Heart right ventricle (tissue), 16 donors: ENCODE data around the gene FASTKD3. TPM values are rescaled to one million over a fixed set of nuclear protein-coding genes. Genes with fewer than 3 reads are reported as not detected.

Source experiments
- ATAC-seq, 8 donors: fragments of 200-7000 bp; cut with Tn5 transposase; one replicate each; pipeline ENCODE4 v1.9.1; 2020; ENCODE audit warnings: mild to moderate bottlenecking in 8 of 8, moderate library complexity in 8 of 8, moderate number of reproducible peaks in 1 of 8
- DNase-seq, 2 donors: peaks; one replicate each; pipeline ENCODE4 v3.0.0-alpha.2; 2020
- H3K27ac ChIP-seq, 10 donors: fragments of 200-600 bp; sonication (generic) in 2 of 10; one replicate each; pipeline versions ENCODE4 v1.5.0 to v1.8.0; 2020 to 2022; ENCODE audit warnings: mild to moderate bottlenecking in 3 of 10
- H3K27me3 ChIP-seq, 7 donors: fragments of 200-600 bp; one replicate each; pipeline ENCODE4 v1.8.0; 2021 to 2022; ENCODE audit warnings: mild to moderate bottlenecking in 2 of 7
- H3K36me3 ChIP-seq, 9 donors: fragments of 200-600 bp; sonication (generic) in 1 of 9; one replicate each; pipeline versions ENCODE4 v1.5.0 to v1.8.0; 2020 to 2022; ENCODE audit warnings: mild to moderate bottlenecking in 2 of 9
- H3K4me1 ChIP-seq, 9 donors: fragments of 200-600 bp; sonication (generic) in 1 of 9; one replicate each; pipeline versions ENCODE4 v1.5.0 to v1.8.0; 2020 to 2022; ENCODE audit warnings: mild to moderate bottlenecking in 4 of 9
- H3K4me3 ChIP-seq, 10 donors: fragments of 200-600 bp; sonication (generic) in 2 of 10; one replicate each; pipeline versions ENCODE4 v1.5.0 to v1.8.0; 2020 to 2022; ENCODE audit warnings: mild to moderate bottlenecking in 7 of 10, moderate library complexity in 2 of 10
- H3K9me3 ChIP-seq, 11 donors: fragments of 200-600 bp in 10 of 11; sonication (generic) in 2 of 11; one replicate each; pipeline versions ENCODE4 v1.5.0 to v1.8.0; 2013 to 2022; ENCODE audit warnings: mild to moderate bottlenecking in 2 of 11, control low read depth in 1 of 11, moderate library complexity in 1 of 11
- CTCF ChIP-seq, 9 donors: fragments of 200-600 bp; sonication (generic) in 2 of 9; IDR thresholded peaks; one replicate each; pipeline versions ENCODE4 v1.5.0 to v1.8.0; 2021 to 2022; ENCODE audit warnings: antibody characterized with exemption in 9 of 9, mild to moderate bottlenecking in 5 of 9, moderate library complexity in 1 of 9
- WGBS, 2 donors: extraction: QIAGEN DNeasy Blood & Tissue Kit; methylation state at CpG; one replicate each; pipeline ENCODE4 v1.1.7; 2013; ENCODE audit warnings: inconsistent platforms in 1 of 2; 5-methylcytosine and 5-hydroxymethylcytosine counted together
- intact Hi-C, 10 donors: fragments of 100-400 bp; cut with DNase I; formaldehyde crosslinking; loops; one replicate each; pipeline versions ENCODE4 v1.11.1 to v1.14.2; 2022
- polyA plus RNA-seq, 2 donors: library from polyadenylated mRNA; stranded (reverse); fragments of 200-250 nt; gene quantifications; one replicate each; pipeline ENCODE4 v1.2.3, GENCODE V29; 2013
- total RNA-seq, 10 donors: library from RNA; stranded (reverse); fragmentation: NEBNext Ultra II Directional in 3 of 10; extraction: Animal tissue kit (Norgen Biotek cat#: 25700) in 3 of 10; gene quantifications; one replicate each; pipeline versions ENCODE4 v1.2.1 to v1.2.4, GENCODE V29; 2021 to 2023
- donor health status: Arrhythmogenic right ventricular cardiomyopathy.
- donor health status: ischemic (EF 13 %, LVEDD 7.1; RV severe dilation, severe dysfunction).
- donor health status: healthy with polysubstance abuse.
- donor health status: DM: no; HTN: yes; CAD: no.
- donor health status: DM: no; HTN: no; CAD: no.
- donor health status: ischemic (EF 25% LVEDD 6.9; RV normal size, moderate dysfunction).
- donor health status: ischemic (EF 25% LVEDD 5.7; RV mildly dilated, moderate dysfunction).
- donor health status: healthy.
- donor health status: DM: yes; HTN: yes; CAD: no.
- donor health status: Ischemic cardiomyopathy.
- donor health status: ischemic (EF 35%, LVEDD 5.7; RV mildly dilated, moderate dysfunction).
- donor health status: nonischemic (EF 11% LVEDD 7.7; RV severe dilation, severe dysfunction).
- donor health status: DM: yes; HTN: yes; CAD: no.
- donor health status: PGD.
- donor health status: ischemic (EF 29% LVEDD 5.4; RV normal size, mild dysfunction).
- donor health status: nonischemic (EF 23%, LVEDD 6.1; RV moderate dilation, normal function).

FASTKD3 gene
- total and polyA plus RNA-seq, 12 donors, result 3.1 to 24.7 (median 5.1) TPM

DNA sequence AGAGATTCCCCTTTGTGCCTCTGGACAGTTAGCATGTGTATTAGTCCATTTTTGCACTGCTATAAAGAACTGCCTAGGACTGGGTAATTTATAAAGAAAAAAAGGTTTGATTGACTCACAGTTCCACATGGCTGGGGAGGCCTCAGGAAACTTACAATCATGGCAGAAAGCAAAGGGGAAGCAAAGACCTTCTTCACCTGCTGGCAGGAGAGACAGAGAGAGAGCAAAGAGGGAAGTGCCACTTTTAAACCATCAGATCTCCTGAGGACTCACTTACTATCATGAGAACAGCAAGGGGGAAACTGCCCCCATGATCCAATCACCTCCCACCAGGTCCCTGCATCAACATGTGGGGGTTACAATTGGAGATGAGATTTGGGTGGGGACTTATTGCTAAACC lies 23.9 kb downstream of the FASTKD3 start:
- H3K27me3 ChIP-seq, result peaks cover 16 to 65% (median 42%) of the 10 kb centered on the region in 7 donors
- intact Hi-C loops, result no loop called here

GRCh38 chr5:7842531-7842930 lies 26.3 kb downstream of the FASTKD3 start:
- Histone ChIP-seq H3K27ac (no peak overlapping the region), H3K36me3 (no peaks in the 10 kb centered on the region), H3K9me3 (no peaks in the 10 kb centered on the region), H3K4me3 (no peak overlapping the region), H3K4me1 (no peaks in the 10 kb centered on the region), H3K27me3 (peaks cover 0 to 52% (median 23%) of the 10 kb centered on the region in 7 donors)
- TF ChIP-seq CTCF (IDR thresholded peaks at IDR 0.05), result no peak
- 69 to 70% methylated on average over 2 of the region's 2 CpGs for WGBS, 2 donors
- intact Hi-C loops, result no loop called here
- ATAC-seq (no peak), DNase-seq (no peak)

More for the DNA sequence above, 23.9 kb downstream of the FASTKD3 start:
- Histone ChIP-seq H3K4me1 (peaks cover 4 to 8% (median 6%) of the 10 kb centered on the region in 9 donors), H3K9me3 (no peaks in the 10 kb centered on the region), H3K27ac (no peak overlapping the region), H3K36me3 (no peaks in the 10 kb centered on the region), H3K4me3 (no peak overlapping the region)
- no peak for ATAC-seq
- no peak for DNase-seq
- TF ChIP-seq CTCF (IDR thresholded peaks at IDR 0.05), result no peak

DNA sequence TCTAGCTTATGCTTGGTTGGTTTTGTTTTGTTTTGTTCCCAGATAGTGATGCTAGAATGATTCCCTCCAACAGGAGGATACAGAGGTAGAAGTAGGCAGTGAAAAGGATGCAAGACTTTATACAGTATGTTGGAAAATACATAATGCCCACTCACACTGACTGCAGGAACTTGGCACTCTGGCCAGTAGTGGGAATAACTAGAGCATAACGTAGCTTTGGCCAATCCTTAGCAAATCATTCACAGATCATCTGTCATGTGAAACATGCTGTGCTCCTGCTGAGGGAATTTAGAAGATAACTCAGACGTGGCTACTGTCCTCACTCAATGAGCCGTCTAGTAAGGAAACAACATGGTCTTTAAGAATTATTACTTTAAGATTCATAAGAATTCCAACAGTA lies 31.4 kb downstream of the FASTKD3 start:
- ATAC-seq (no peak), DNase-seq (no peak)
- no peak for TF ChIP-seq CTCF (IDR thresholded peaks at IDR 0.05)
- Histone ChIP-seq H3K36me3 (no peaks in the 10 kb centered on the region), H3K4me1 (no peaks in the 10 kb centered on the region), H3K27me3 (peaks cover 0 to 16% (median 9%) of the 10 kb centered on the region in 7 donors), H3K4me3 (no peak overlapping the region), H3K9me3 (no peaks in the 10 kb centered on the region), H3K27ac (no peak overlapping the region)
- intact Hi-C loops, result no loop called here
- 38 to 53% methylated on average over 3 of the region's 3 CpGs for WGBS, 2 donors

DNA sequence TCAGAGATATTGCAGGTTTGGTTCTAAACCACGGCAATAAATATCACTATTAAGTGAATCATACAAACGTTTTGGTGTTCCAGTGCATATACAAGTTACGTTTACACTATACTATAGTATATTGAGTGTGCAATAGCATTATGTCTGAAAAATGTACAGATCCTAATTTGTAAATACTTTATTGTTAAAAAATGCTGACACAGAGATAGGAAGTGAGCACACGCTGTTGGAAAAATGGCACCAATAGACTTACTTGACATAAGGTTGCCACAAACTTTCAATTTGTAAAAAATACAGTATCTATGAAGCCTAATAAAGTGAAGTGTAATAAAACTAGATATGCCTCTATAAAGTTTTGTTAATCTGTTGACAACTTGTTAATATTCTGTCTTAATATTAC lies 33.8 kb downstream of the FASTKD3 start:
- H3K27me3 ChIP-seq, result peaks cover 0 to 18% (median 13%) of the 10 kb centered on the region in 7 donors
- WGBS, 2 donors, result 84 to 87% methylated on average over 4 of the region's 4 CpGs
- no peak for TF ChIP-seq CTCF (IDR thresholded peaks at IDR 0.05)
- no peak overlapping the region for H3K27ac ChIP-seq
- ATAC-seq (no peak), DNase-seq (no peak)
- no peak overlapping the region for H3K4me3 ChIP-seq
- H3K9me3 ChIP-seq, result no peaks in the 10 kb centered on the region
- intact Hi-C loops, result no loop called here
- no peaks in the 10 kb centered on the region for H3K4me1 ChIP-seq
- H3K36me3 ChIP-seq, result no peaks in the 10 kb centered on the region
